HepG2 (cell line): ENCODE data around the gene HAGH. TPM values are rescaled to one million over a fixed set of nuclear protein-coding genes. Genes with fewer than 3 reads are reported as not detected.

ENCODE experiments used
- ATAC-seq: fragments of 200-7000 bp; cut with Tn5 transposase; 3 replicates; pipeline ENCODE4 v1.9.1; 2020; ENCODE audit warnings: mild to moderate bottlenecking, moderate library complexity
- BruUV-seq: library from RNA; stranded (reverse); fragments of 400-500 nt; replicated peaks from 2 replicates; lab custom pipeline; 2021; lab: Mats Ljungman, UMichigan
- CTCF ChIA-PET: fragments of 300-600 bp; formaldehyde crosslinking; extraction: SDS; loops from one replicate; lab custom pipeline; 2021; ENCODE audit warnings: low total read pairs, inconsistent platforms, low intra/inter-chr PET ratio; lab: Yijun Ruan, JAX
- POLR2A ChIA-PET: fragments of 350-600 bp; sonication (Branson Sonifier 250); formaldehyde crosslinking; loops from one replicate; lab custom pipeline; 2020; ENCODE audit warnings: antibody characterized with exemption, inconsistent platforms; lab: Yijun Ruan, JAX
- DNase-seq: peaks from one replicate; pipeline ENCODE4 v3.0.0-alpha.2; 2015; ENCODE audit warnings: low spot score
- FAIRE-seq: peaks from 3 replicates; lab custom pipeline; 2011; peaks lifted over from hg19 to GRCh38; lab: Jason Lieb, UNC
- H2AFZ ChIP-seq: one replicate; pipeline ENCODE4 v1.6.1; 2011; ENCODE audit warnings: low read length, inconsistent platforms
- H3K27ac ChIP-seq: fragments of 300-600 bp; 3 replicates; pipeline ENCODE4 v1.8.0; 2011; ENCODE audit warnings: mixed run types, mild to moderate bottlenecking, mixed read lengths, low read length, inconsistent platforms; ENCODE audit not compliant: insufficient read depth; ENCODE audit errors: extremely low read length
- H3K27me3 ChIP-seq, 2 experiments: fragments of 200-600 bp in 1 of 2; 2 replicates in 1 of 2; 3 replicates in 1 of 2; pipeline versions ENCODE4 v1.6.0 to v1.8.0; 2011; ENCODE audit warnings: low read length in 2 of 2, mild to moderate bottlenecking in 2 of 2, moderate library complexity in 2 of 2, inconsistent platforms in 1 of 2; ENCODE audit not compliant: insufficient read depth in 2 of 2, control insufficient read depth in 1 of 2
- H3K36me3 ChIP-seq, 2 experiments: fragments of 200-600 bp in 1 of 2; replicated peaks in 1 of 2; 2 replicates in 1 of 2; 3 replicates in 1 of 2; pipeline versions ENCODE4 v1.5.1 to v1.8.0; 2011; ENCODE audit warnings: low read length in 2 of 2, inconsistent platforms in 1 of 2; ENCODE audit not compliant: insufficient read depth in 2 of 2, control insufficient read depth in 1 of 2
- H3K4me1 ChIP-seq: 2 replicates; pipeline ENCODE4 v1.5.1; 2012; ENCODE audit warnings: low read length, inconsistent platforms; ENCODE audit not compliant: insufficient read depth
- H3K4me2 ChIP-seq: 2 replicates; pipeline ENCODE4 v1.6.0; 2011; ENCODE audit warnings: low read depth, low read length, inconsistent platforms
- H3K4me3 ChIP-seq, 3 experiments: fragments of 200-600 bp in 1 of 3; sonication (generic), shearing (Covaris generic) in 1 of 3; replicated peaks in 1 of 3; 2 replicates each; pipeline ENCODE4 v1.5.1; 2011 to 2016; ENCODE audit warnings: low read length in 3 of 3, inconsistent platforms in 2 of 3, low read depth in 2 of 3, mild to moderate bottlenecking in 2 of 3, control low read depth in 1 of 3, mixed read lengths in 1 of 3; ENCODE audit not compliant: insufficient read depth in 1 of 3
- H3K79me2 ChIP-seq: one replicate; pipeline ENCODE4 v1.6.1; 2011; ENCODE audit warnings: low read length, inconsistent platforms; ENCODE audit not compliant: insufficient read depth
- H3K9ac ChIP-seq: 2 replicates; pipeline ENCODE4 v1.6.0; 2011; ENCODE audit warnings: mild to moderate bottlenecking, low read depth, low read length, inconsistent platforms; ENCODE audit not compliant: insufficient read depth
- H3K9me3 ChIP-seq: 2 replicates; pipeline ENCODE4 v1.5.1; 2012; ENCODE audit warnings: mild to moderate bottlenecking, low read length
- H4K20me1 ChIP-seq: 2 replicates; pipeline ENCODE4 v1.6.0; 2011; ENCODE audit warnings: inconsistent platforms, mild to moderate bottlenecking, low read length, moderate library complexity; ENCODE audit not compliant: insufficient read depth
- AGO1 ChIP-seq: fragments of 200-400 bp; formaldehyde crosslinking; IDR thresholded peaks from 2 replicates; pipeline ENCODE4 v1.6.1; 2017; ENCODE audit warnings: mild to moderate bottlenecking, low read depth, low read length, moderate library complexity; ENCODE audit not compliant: poor library complexity, severe bottlenecking
- AGO2 ChIP-seq: fragments of 200-400 bp; formaldehyde crosslinking; optimal IDR thresholded peaks from 2 replicates; pipeline ENCODE3; 2017; ENCODE audit warnings: mild to moderate bottlenecking, low read depth, low read length, moderate library complexity
- HNRNPL ChIP-seq: fragments of 200-400 bp; formaldehyde crosslinking; IDR thresholded peaks from 2 replicates; pipeline ENCODE4 v1.6.1; 2017; ENCODE audit warnings: mild to moderate bottlenecking, low read depth, low read length
- NBN ChIP-seq: fragments of 450-650 bp; conservative IDR thresholded peaks from 2 replicates; pipeline ENCODE4 v1.6.1; 2017
- POLR2G ChIP-seq: fragments of 200-400 bp; formaldehyde crosslinking; IDR thresholded peaks from 2 replicates; pipeline ENCODE4 v1.6.1; 2018; ENCODE audit warnings: mild to moderate bottlenecking, low read depth, low read length, moderate library complexity
- RBFOX2 ChIP-seq: fragments of 200-400 bp; formaldehyde crosslinking; IDR thresholded peaks from 2 replicates; pipeline ENCODE4 v1.6.1; 2017; ENCODE audit warnings: low read depth, mild to moderate bottlenecking, low read length
- RBM22 ChIP-seq: fragments of 200-400 bp; formaldehyde crosslinking; optimal IDR thresholded peaks from 2 replicates; pipeline ENCODE3; 2017; ENCODE audit warnings: mild to moderate bottlenecking, low read length, moderate library complexity
- TAF15 ChIP-seq: fragments of 200-400 bp; formaldehyde crosslinking; IDR thresholded peaks from one replicate; pipeline ENCODE4 v1.6.1; 2018; ENCODE audit warnings: mild to moderate bottlenecking, low read depth, low read length; ENCODE audit not compliant: poor library complexity, severe bottlenecking
- TBL1XR1 ChIP-seq: fragments of 150-350 bp; IDR thresholded peaks from 2 replicates; pipeline ENCODE4 v1.6.1; 2014; ENCODE audit warnings: borderline replicate concordance, low read length; ENCODE audit not compliant: partially characterized antibody
- ZC3H4 ChIP-seq: sonication (generic); formaldehyde crosslinking; IDR thresholded peaks from 2 replicates; pipeline ENCODE4 v1.4.0; 2020; ENCODE audit warnings: missing genetic modification reagents, borderline replicate concordance
- WGBS: methylation state at CpG from one replicate; pipeline ENCODE4 v1.1.6; 2017; ENCODE audit warnings: low lambda C conversion rate; 5-methylcytosine and 5-hydroxymethylcytosine counted together
- in situ Hi-C: cut with HindIII; loops from 2 replicates; pipeline ENCODE4 v1.10.0; 2017; ENCODE audit warnings: low pct_unique_long_range_greater_than_20kb; ENCODE audit not compliant: extremely low pct_ligation_motif_present
- intact Hi-C: fragments of 100-400 bp; cut with micrococcal nuclease; formaldehyde crosslinking; loops from one replicate; pipeline ENCODE4 v1.10.0; 2022; ENCODE audit not compliant: unreplicated experiment
- polyA plus RNA-seq, 8 experiments: library from polyadenylated mRNA; depleted of rRNA in 3 of 8; stranded (reverse) in 7 of 8; unstranded in 1 of 8; fragments of >200 nt; fragmentation: Illumina TruSeq in 4 of 8; extraction: Trizol in 4 of 8; gene quantifications; 2 replicates each; pipeline versions ENCODE4 v1.2.1 to v1.2.3, GENCODE V29; 2011 to 2016; ENCODE audit warnings: low read depth in 4 of 8, missing spikeins in 1 of 8, mixed read lengths in 1 of 8; ENCODE audit not compliant: insufficient read depth in 1 of 8
- total RNA-seq, 5 experiments: library from RNA; depleted of rRNA; stranded (reverse); fragments of >200 nt; fragmentation: Illumina TruSeq; extraction: Trizol; gene quantifications; 2 replicates each; pipeline ENCODE4 v1.2.3, GENCODE V29; 2016; ENCODE audit warnings: low read depth in 1 of 5
- TF ChIP-seq, protein P1 (sequence below): sonication (generic); formaldehyde crosslinking; IDR thresholded peaks from 2 replicates; pipeline ENCODE4 v1.9.0; 2022; ENCODE audit warnings: missing genetic modification reagents, mild to moderate bottlenecking, borderline replicate concordance
- TF ChIP-seq, protein P2 (sequence below): sonication (generic); formaldehyde crosslinking; IDR thresholded peaks from 2 replicates; pipeline ENCODE4 v1.4.0; 2020; ENCODE audit warnings: missing genetic modification reagents
- TF ChIP-seq, protein P3 (sequence below): sonication (generic); formaldehyde crosslinking; IDR thresholded peaks from 2 replicates; pipeline ENCODE4 v1.8.1; 2023; ENCODE audit warnings: mild to moderate bottlenecking, missing genetic modification reagents

HAGH gene
- total and polyA plus RNA-seq, 2 of the 13 experiments (the other 11 are each of a cell fraction or from before 2014, with no cell fraction given) = 70.4 to 95.4 TPM

DNA sequence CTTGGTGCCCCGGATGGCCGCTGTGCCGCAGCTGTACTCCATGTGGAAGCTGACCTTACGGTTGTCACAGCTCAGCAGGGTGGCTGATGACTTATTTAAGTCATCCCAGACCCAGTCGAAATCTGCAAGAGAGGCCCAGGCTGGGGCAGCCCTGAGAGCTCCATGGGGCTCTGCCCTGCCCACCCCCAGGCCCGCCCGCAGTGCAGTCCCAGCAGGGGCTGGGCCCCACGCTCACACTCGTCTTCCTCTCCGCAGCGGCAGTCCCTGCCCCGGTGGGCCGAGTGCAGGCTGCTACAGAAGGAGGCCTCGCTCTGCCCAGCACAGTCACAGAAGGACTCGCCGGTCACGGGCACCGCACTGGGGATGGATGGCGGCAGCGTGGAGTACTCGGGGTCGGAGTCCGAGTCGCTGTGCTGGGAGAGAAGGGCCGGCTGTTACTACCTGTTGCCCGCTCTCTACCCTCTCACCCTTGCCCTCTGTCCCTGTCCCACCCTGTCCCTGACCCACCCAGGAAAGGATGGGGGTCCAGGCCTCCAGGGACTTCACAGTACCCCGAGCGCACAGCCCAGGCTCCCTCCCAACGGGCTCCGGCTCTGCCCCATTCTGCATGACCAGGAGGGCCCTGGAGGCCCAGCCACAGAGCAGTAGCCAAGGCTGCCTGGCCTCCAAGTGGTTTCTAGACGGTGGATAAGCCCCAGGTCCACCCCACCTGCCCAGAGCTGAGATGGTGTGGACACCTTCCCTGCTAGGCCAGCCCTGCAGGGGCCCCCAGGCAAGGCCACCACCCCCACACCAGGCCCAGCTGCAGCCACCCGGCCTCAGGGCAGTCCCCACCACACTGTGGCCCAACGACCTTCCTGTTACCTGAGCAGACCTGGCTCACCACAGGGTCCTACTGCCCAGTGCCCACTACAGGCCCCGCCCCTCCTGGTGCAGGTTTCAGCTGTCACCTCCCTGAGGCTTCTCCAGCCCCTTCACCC lies 48.1 kb downstream of the HAGH start (continued):
- TF ChIP-seq, protein P1, sequence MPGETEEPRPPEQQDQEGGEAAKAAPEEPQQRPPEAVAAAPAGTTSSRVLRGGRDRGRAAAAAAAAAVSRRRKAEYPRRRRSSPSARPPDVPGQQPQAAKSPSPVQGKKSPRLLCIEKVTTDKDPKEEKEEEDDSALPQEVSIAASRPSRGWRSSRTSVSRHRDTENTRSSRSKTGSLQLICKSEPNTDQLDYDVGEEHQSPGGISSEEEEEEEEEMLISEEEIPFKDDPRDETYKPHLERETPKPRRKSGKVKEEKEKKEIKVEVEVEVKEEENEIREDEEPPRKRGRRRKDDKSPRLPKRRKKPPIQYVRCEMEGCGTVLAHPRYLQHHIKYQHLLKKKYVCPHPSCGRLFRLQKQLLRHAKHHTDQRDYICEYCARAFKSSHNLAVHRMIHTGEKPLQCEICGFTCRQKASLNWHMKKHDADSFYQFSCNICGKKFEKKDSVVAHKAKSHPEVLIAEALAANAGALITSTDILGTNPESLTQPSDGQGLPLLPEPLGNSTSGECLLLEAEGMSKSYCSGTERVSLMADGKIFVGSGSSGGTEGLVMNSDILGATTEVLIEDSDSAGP (CRISPR knock-in tag) = 0 out of 2 replicates have a peak, but pooled peaks have one; percentile 26
- TF ChIP-seq TAF15 = peak; percentile 35
- no peak for TF ChIP-seq TBL1XR1

DNA sequence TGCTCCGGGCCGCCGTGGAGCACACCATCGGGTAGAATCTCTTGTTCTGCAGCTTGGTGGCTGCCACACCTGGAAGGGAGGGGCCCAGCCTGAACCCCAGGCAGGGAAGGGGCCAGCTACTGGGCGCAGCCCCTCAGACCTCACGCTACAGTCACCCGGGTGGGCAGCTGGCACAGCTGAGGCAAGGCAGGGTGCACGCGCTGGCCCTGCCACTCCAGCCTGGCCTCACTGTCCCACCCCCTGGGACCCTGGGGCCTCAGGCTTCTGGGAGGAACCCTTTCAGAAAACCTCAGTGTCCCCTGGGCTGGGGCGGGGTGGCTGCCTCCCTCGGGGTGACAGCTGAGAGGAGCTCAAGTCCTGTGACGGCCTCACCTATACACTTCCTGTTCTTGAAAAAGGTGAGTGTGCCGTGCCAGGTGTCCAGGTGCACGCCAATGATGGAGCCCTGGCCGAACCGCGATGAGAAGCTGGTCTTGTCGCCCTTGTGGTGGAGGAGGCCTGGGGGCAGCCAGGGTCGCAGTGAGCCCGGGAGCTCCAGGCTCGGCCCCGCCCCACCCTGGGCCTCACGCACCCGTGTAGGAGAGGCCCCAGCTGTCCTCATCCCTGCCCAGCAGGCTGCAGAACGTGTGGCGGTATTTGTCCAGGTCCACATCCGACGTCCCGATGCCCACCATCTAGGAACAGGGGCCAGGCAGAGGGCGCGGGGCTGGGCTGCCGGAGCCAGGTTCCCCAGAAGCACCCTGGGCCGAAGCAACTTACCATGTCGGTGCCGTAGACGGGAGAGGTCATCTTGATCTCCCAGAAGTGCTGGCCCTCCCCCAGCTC lies 49.0 kb downstream of the HAGH start:
- DNase-seq (no peak), FAIRE-seq (no peak), ATAC-seq (no peak)
- in situ Hi-C loops (no loop called here), intact Hi-C loops (no loop called here)
- H2AFZ ChIP-seq = no peak overlapping the region
- no peak overlapping the region for H3K4me2 ChIP-seq
- H3K4me3 ChIP-seq = no peak overlapping the region
- peaks cover 21% of the 10 kb centered on the region for H3K79me2 ChIP-seq
- CTCF ChIA-PET = no interaction called here
- POLR2A ChIA-PET = interaction anchor here (3.8 kb wide), 1 partner anchor 46 kb away, joined by 10 read pairs; no protein-coding TSS in a partner anchor
- H3K4me1 ChIP-seq = peaks cover 24% of the 10 kb centered on the region
- no peaks in the 10 kb centered on the region for H3K9me3 ChIP-seq
- H3K27me3 ChIP-seq = no peaks in the 10 kb centered on the region; a peak in 2 of 5 replicates
- H3K9ac ChIP-seq = no peak overlapping the region
- H3K27ac ChIP-seq = no peak overlapping the region
- H4K20me1 ChIP-seq = no peaks in the 10 kb centered on the region
- H3K36me3 ChIP-seq = peaks cover 5 to 13% of the 10 kb centered on the region in 2 experiments; a peak in 3 of 5 replicates
- WGBS = 95% methylated on average over 8 of the region's 36 CpGs
- BruUV-seq = no TSS peak
- peak; percentile 14 for TF ChIP-seq RBM22
- TF ChIP-seq NBN = no peak
- TF ChIP-seq AGO1 = peak; percentile 95
- 0 out of 2 replicates have a peak, but pooled peaks have one; percentile 15 for TF ChIP-seq ZC3H4 (CRISPR knock-in tag)
- peak; percentile 69 for TF ChIP-seq RBFOX2
- TF ChIP-seq, protein P2, sequence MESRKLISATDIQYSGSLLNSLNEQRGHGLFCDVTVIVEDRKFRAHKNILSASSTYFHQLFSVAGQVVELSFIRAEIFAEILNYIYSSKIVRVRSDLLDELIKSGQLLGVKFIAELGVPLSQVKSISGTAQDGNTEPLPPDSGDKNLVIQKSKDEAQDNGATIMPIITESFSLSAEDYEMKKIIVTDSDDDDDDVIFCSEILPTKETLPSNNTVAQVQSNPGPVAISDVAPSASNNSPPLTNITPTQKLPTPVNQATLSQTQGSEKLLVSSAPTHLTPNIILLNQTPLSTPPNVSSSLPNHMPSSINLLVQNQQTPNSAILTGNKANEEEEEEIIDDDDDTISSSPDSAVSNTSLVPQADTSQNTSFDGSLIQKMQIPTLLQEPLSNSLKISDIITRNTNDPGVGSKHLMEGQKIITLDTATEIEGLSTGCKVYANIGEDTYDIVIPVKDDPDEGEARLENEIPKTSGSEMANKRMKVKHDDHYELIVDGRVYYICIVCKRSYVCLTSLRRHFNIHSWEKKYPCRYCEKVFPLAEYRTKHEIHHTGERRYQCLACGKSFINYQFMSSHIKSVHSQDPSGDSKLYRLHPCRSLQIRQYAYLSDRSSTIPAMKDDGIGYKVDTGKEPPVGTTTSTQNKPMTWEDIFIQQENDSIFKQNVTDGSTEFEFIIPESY (CRISPR knock-in tag) = 0 out of 2 replicates have a peak, but pooled peaks have one; percentile 22
- peak; percentile 10 for TF ChIP-seq POLR2G
- peak; percentile 49 for TF ChIP-seq AGO2
- TF ChIP-seq HNRNPL = 0 out of 2 replicates have a peak, but pooled peaks have one; percentile 9
- TF ChIP-seq, protein P3, sequence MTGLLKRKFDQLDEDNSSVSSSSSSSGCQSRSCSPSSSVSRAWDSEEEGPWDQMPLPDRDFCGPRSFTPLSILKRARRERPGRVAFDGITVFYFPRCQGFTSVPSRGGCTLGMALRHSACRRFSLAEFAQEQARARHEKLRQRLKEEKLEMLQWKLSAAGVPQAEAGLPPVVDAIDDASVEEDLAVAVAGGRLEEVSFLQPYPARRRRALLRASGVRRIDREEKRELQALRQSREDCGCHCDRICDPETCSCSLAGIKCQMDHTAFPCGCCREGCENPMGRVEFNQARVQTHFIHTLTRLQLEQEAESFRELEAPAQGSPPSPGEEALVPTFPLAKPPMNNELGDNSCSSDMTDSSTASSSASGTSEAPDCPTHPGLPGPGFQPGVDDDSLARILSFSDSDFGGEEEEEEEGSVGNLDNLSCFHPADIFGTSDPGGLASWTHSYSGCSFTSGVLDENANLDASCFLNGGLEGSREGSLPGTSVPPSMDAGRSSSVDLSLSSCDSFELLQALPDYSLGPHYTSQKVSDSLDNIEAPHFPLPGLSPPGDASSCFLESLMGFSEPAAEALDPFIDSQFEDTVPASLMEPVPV (CRISPR knock-in tag) = no peak
